WTC11 (cell line): ENCODE results near the gene NDUFB8. TPM values are rescaled to one million over a fixed set of nuclear protein-coding genes. Genes with fewer than 3 reads are reported as not detected.
A peak's percentile ranks its signal among the peaks of the same experiment; 100 is the strongest.

Source experiments
- ATAC-seq: fragments of 200-7000 bp; cut with Tn5 transposase; 2 replicates; pipeline ENCODE4 v1.10.0; 2021; ENCODE audit warnings: mild to moderate bottlenecking, moderate library complexity
- CTCF ChIA-PET: fragments of 300-600 bp; sonication (Branson Sonifier 250); formaldehyde crosslinking; loops from one replicate; lab custom pipeline; 2021; ENCODE audit warnings: antibody characterized with exemption; lab: Charles Lee
- POLR2A ChIA-PET: fragments of 350-600 bp; sonication (Branson Sonifier 250); formaldehyde crosslinking; loops from one replicate; lab custom pipeline; 2021; ENCODE audit warnings: antibody characterized with exemption; lab: Charles Lee
- DNase-seq: peaks from one replicate; pipeline ENCODE4 v3.0.0; 2021; ENCODE audit warnings: low spot score
- H3K27ac Mint-ChIP-seq: 2 replicates; pipeline ENCODE4 v1.8.0; 2021; ENCODE audit warnings: mixed read lengths
- H3K27me3 Mint-ChIP-seq: 2 replicates; pipeline ENCODE4 v1.8.0; 2021; ENCODE audit warnings: low read depth, mild to moderate bottlenecking, moderate library complexity, mixed read lengths
- H3K36me3 Mint-ChIP-seq: 2 replicates; pipeline ENCODE4 v1.8.0; 2021; ENCODE audit warnings: mixed read lengths
- H3K4me1 Mint-ChIP-seq: 2 replicates; pipeline ENCODE4 v1.8.0; 2022; ENCODE audit warnings: mixed read lengths
- H3K4me3 Mint-ChIP-seq: 2 replicates; pipeline ENCODE4 v1.8.0; 2021; ENCODE audit warnings: mild to moderate bottlenecking, moderate library complexity, mixed read lengths
- H3K9me3 Mint-ChIP-seq: 2 replicates; pipeline ENCODE4 v1.8.0; 2021; ENCODE audit warnings: mixed read lengths
- ATF2 ChIP-seq: sonication (generic); formaldehyde crosslinking; IDR thresholded peaks from 2 replicates; pipeline ENCODE4 v1.8.1; 2022; ENCODE audit warnings: low read depth, missing genetic modification reagents, borderline replicate concordance
- CREM ChIP-seq: sonication (generic); formaldehyde crosslinking; IDR thresholded peaks from 2 replicates; pipeline ENCODE4 v1.8.1; 2022; ENCODE audit warnings: mild to moderate bottlenecking, missing genetic modification reagents, moderate library complexity
- CTCF ChIP-seq: fragments of 200-600 bp; IDR thresholded peaks from 2 replicates; pipeline ENCODE4 v1.8.0; 2022; ENCODE audit warnings: antibody characterized with exemption
- FOXP1 ChIP-seq: sonication (generic); formaldehyde crosslinking; IDR thresholded peaks from 2 replicates; pipeline ENCODE4 v1.8.0; 2022; ENCODE audit warnings: missing genetic modification reagents, mild to moderate bottlenecking, moderate library complexity, borderline replicate concordance
- GABPB1 ChIP-seq: sonication (generic); formaldehyde crosslinking; IDR thresholded peaks from 2 replicates; pipeline ENCODE4 v1.8.1; 2023; ENCODE audit warnings: mild to moderate bottlenecking, missing genetic modification reagents
- GRHL2 ChIP-seq: fragments of 250-450 bp; sonication (Bioruptor Pico); IDR thresholded peaks from 2 replicates; pipeline ENCODE4 v1.8.0; 2022; ENCODE audit warnings: mild to moderate bottlenecking, moderate library complexity; ENCODE audit not compliant: insufficient replicate concordance, severe bottlenecking
- HMGA2 ChIP-seq: fragments of 250-450 bp; sonication (Bioruptor Pico); IDR thresholded peaks from 2 replicates; pipeline ENCODE4 v1.4.0; 2021; ENCODE audit warnings: mild to moderate bottlenecking, moderate library complexity
- IRF1 ChIP-seq: sonication (generic); formaldehyde crosslinking; IDR thresholded peaks from 2 replicates; pipeline ENCODE4 v1.8.0; 2023; ENCODE audit warnings: missing genetic modification reagents
- JAZF1 ChIP-seq: fragments of 250-450 bp; sonication (Bioruptor Pico); IDR thresholded peaks from 2 replicates; pipeline ENCODE4 v1.9.0; 2021; ENCODE audit warnings: moderate library complexity, mild to moderate bottlenecking, inconsistent platforms
- MYBL2 ChIP-seq: sonication (generic); formaldehyde crosslinking; IDR thresholded peaks from 2 replicates; pipeline ENCODE4 v1.8.1; 2023; ENCODE audit warnings: mild to moderate bottlenecking, moderate library complexity, missing genetic modification reagents
- PRRX2 ChIP-seq: fragments of 250-450 bp; sonication (Bioruptor Pico); IDR thresholded peaks from 2 replicates; pipeline ENCODE4 v1.8.0; 2021; ENCODE audit warnings: mild to moderate bottlenecking
- RELA ChIP-seq: sonication (generic); formaldehyde crosslinking; IDR thresholded peaks from 2 replicates; pipeline ENCODE4 v1.8.1; 2022; ENCODE audit warnings: missing genetic modification reagents, mild to moderate bottlenecking, borderline replicate concordance
- SOX15 ChIP-seq: fragments of 250-450 bp; sonication (Bioruptor Pico); IDR thresholded peaks from 2 replicates; pipeline ENCODE4 v1.9.0; 2021; ENCODE audit warnings: mild to moderate bottlenecking
- SP1 ChIP-seq: sonication (generic); formaldehyde crosslinking; conservative IDR thresholded peaks from 2 replicates; pipeline ENCODE4 v1.8.1; 2022; ENCODE audit warnings: missing genetic modification reagents
- TP53 ChIP-seq: sonication (generic); formaldehyde crosslinking; IDR thresholded peaks from 2 replicates; pipeline ENCODE4 v1.8.1; 2023; ENCODE audit warnings: mild to moderate bottlenecking, missing genetic modification reagents
- ZBTB43 ChIP-seq: sonication (generic); formaldehyde crosslinking; IDR thresholded peaks from 2 replicates; pipeline ENCODE4 v1.8.1; 2023; ENCODE audit warnings: mild to moderate bottlenecking, missing genetic modification reagents
- ZNF317 ChIP-seq: sonication (generic); formaldehyde crosslinking; IDR thresholded peaks from 2 replicates; pipeline ENCODE4 v1.8.1; 2023; ENCODE audit warnings: low read depth, mild to moderate bottlenecking, moderate library complexity, missing genetic modification reagents, borderline replicate concordance
- ZNF416 ChIP-seq: fragments of 250-450 bp; sonication (Bioruptor Pico); IDR thresholded peaks from 2 replicates; pipeline ENCODE4 v1.9.0; 2021; ENCODE audit warnings: mild to moderate bottlenecking, inconsistent platforms
- ZNF671 ChIP-seq: fragments of 250-450 bp; sonication (Bioruptor Pico); IDR thresholded peaks from 2 replicates; pipeline ENCODE4 v1.8.0; 2021; ENCODE audit warnings: mild to moderate bottlenecking
- total RNA-seq: library from RNA; stranded (reverse); gene quantifications from 3 replicates; pipeline ENCODE4 v1.2.3, GENCODE V29; 2021
- TF ChIP-seq, protein P1 (sequence below): fragments of 250-450 bp; sonication (Bioruptor Pico); IDR thresholded peaks from 2 replicates; pipeline ENCODE4 v2.1.2; 2022; ENCODE audit warnings: mild to moderate bottlenecking, moderate library complexity
- TF ChIP-seq, protein P2 (sequence below): fragments of 250-450 bp; sonication (Bioruptor Pico); conservative IDR thresholded peaks from 2 replicates; pipeline ENCODE4 v1.9.0; 2021; ENCODE audit warnings: mild to moderate bottlenecking
- TF ChIP-seq, protein P3 (sequence below): sonication (generic); formaldehyde crosslinking; IDR thresholded peaks from 2 replicates; pipeline ENCODE4 v1.8.1; 2022; ENCODE audit warnings: low read depth, mild to moderate bottlenecking, moderate library complexity, missing genetic modification reagents, borderline replicate concordance
- TF ChIP-seq, protein P4 (sequence below): sonication (generic); formaldehyde crosslinking; IDR thresholded peaks from 2 replicates; pipeline ENCODE4 v1.8.1; 2022; ENCODE audit warnings: missing genetic modification reagents, borderline replicate concordance

Gene NDUFB8
- total RNA-seq, 1 experiment from 2014 or later, result 206 TPM

- no peak for DNase-seq
- peaks cover 3% of the 10 kb centered on the region for H3K36me3 Mint-ChIP-seq
- no peaks in the 10 kb centered on the region for H3K9me3 Mint-ChIP-seq
- H3K4me1 Mint-ChIP-seq, result peaks cover 47% of the 10 kb centered on the region
- peaks cover 100% of the 10 kb centered on the region for H3K27me3 Mint-ChIP-seq
- ChIA-PET POLR2A (interaction anchor here (0.9 to 1.2 kb wide), 5 partner anchors 26 to 259 kb away, joined by 3 to 7 read pairs (median 3); partner anchors contain the start of gene SCD), CTCF (interaction anchor here (0.6 to 10.2 kb wide), 33 partner anchors 9 to 529 kb away, joined by 3 to 134 read pairs (median 5); partner anchors contain the start of genes HIF1AN, PKD2L1, SCD and SEC31B)
- ATAC-seq, result no peak
- H3K4me3 Mint-ChIP-seq, result peak overlapping the region; percentile 75
- no peak overlapping the region for H3K27ac Mint-ChIP-seq
- TF ChIP-seq, protein P1, sequence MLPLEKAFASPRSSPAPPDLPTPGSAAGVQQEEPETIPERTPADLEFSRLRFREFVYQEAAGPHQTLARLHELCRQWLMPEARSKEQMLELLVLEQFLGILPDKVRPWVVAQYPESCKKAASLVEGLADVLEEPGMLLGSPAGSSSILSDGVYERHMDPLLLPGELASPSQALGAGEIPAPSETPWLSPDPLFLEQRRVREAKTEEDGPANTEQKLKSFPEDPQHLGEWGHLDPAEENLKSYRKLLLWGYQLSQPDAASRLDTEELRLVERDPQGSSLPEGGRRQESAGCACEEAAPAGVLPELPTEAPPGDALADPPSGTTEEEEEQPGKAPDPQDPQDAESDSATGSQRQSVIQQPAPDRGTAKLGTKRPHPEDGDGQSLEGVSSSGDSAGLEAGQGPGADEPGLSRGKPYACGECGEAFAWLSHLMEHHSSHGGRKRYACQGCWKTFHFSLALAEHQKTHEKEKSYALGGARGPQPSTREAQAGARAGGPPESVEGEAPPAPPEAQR, result no peak
- TF ChIP-seq CTCF (no peak; the same call in 1 of the 2 replicates), TP53 (CRISPR knock-in tag) (no peak), PRRX2 (CRISPR knock-in tag) (no peak), SP1 (CRISPR knock-in tag) (no peak), JAZF1 (no peak), ZNF317 (CRISPR knock-in tag) (no peak), CREM (CRISPR knock-in tag) (no peak), ATF2 (no peak), ZNF671 (no peak), IRF1 (no peak), ZBTB43 (CRISPR knock-in tag) (no peak), MYBL2 (no peak), GABPB1 (no peak)
- TF ChIP-seq, protein P2, sequence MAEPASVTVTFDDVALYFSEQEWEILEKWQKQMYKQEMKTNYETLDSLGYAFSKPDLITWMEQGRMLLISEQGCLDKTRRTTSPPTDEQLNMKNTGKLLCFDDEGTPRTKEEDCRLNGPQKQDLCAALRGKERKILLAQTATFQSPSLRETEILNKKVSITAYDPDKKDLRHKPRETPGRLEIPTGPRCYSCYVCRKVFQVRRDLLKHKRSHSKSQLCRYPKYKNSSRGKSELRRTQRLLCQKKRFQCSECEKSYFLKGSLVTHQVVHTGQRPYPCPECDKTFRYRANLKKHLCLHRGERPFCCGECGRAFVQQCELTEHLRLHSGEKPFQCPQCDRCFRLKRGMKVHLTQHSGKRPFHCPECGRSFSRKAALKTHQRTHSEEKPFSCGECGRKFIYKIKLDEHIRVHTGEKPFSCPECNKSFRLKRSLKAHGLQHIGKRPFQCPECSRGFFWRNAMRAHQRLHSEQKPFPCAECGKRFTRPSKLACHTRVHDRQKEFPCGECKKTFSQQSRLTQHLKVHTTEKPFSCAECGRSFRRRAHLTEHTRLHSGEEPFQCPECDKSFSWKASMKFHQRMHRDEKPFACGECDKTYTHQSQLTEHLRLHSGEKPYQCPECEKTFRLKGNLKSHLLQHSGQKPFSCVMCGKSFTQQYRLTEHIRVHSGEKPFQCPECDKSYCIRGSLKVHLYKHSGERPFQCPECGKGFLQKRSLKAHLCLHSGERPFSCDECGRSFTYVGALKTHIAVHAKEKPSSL (CRISPR knock-in tag), result no peak
Observed at GRCh38 chr10:100482834-100483185, 46.9 kb downstream of the NDUFB8 start.

DNA sequence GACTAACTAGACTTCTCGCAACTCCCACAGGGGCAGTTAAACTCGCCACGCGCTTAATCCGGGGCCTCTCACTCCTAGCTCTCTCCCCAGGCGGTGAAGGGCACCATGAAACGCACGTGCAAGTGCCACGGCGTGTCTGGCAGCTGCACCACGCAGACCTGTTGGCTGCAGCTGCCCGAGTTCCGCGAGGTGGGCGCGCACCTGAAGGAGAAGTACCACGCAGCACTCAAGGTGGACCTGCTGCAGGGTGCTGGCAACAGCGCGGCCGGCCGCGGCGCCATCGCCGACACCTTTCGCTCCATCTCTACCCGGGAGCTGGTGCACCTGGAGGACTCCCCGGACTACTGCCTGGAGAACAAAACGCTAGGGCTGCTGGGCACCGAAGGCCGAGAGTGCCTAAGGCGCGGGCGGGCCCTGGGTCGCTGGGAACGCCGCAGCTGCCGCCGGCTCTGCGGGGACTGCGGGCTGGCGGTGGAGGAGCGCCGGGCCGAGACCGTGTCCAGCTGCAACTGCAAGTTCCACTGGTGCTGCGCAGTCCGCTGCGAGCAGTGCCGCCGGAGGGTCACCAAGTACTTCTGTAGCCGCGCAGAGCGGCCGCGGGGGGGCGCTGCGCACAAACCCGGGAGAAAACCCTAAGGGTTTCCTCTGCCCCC is 47.4 kb downstream of the NDUFB8 start:
- ChIA-PET CTCF (interaction anchor here (0.7 to 10.2 kb wide), 34 partner anchors 8 to 529 kb away, joined by 3 to 134 read pairs (median 5); partner anchors contain the start of genes HIF1AN, PKD2L1, SCD and SEC31B), POLR2A (interaction anchor here (0.9 to 1.2 kb wide), 5 partner anchors 27 to 259 kb away, joined by 3 to 7 read pairs (median 3); partner anchors contain the start of gene SCD)
- Mint-ChIP-seq H3K4me1 (peaks cover 47% of the 10 kb centered on the region), H3K9me3 (no peaks in the 10 kb centered on the region), H3K4me3 (peak overlapping the region; percentile 75), H3K27me3 (peaks cover 100% of the 10 kb centered on the region), H3K36me3 (peaks cover 3% of the 10 kb centered on the region), H3K27ac (no peak overlapping the region)
- ATAC-seq (peak; percentile 47), DNase-seq (peak; percentile 81)
- no peak for TF ChIP-seq ZNF416 (CRISPR knock-in tag)
- TF ChIP-seq FOXP1, result no peak; the same call in 1 of the 2 replicates
- TF ChIP-seq HMGA2 (CRISPR knock-in tag), result no peak
- TF ChIP-seq SOX15 (CRISPR knock-in tag), result no peak
- TF ChIP-seq, protein P3, sequence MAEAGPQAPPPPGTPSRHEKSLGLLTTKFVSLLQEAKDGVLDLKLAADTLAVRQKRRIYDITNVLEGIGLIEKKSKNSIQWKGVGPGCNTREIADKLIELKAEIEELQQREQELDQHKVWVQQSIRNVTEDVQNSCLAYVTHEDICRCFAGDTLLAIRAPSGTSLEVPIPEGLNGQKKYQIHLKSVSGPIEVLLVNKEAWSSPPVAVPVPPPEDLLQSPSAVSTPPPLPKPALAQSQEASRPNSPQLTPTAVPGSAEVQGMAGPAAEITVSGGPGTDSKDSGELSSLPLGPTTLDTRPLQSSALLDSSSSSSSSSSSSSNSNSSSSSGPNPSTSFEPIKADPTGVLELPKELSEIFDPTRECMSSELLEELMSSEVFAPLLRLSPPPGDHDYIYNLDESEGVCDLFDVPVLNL (CRISPR knock-in tag), result no peak
- 0 out of 2 replicates have a peak, but pooled peaks have one; percentile 50 for TF ChIP-seq RELA (CRISPR knock-in tag)
- TF ChIP-seq GRHL2 (CRISPR knock-in tag), result no peak
- TF ChIP-seq, protein P4, sequence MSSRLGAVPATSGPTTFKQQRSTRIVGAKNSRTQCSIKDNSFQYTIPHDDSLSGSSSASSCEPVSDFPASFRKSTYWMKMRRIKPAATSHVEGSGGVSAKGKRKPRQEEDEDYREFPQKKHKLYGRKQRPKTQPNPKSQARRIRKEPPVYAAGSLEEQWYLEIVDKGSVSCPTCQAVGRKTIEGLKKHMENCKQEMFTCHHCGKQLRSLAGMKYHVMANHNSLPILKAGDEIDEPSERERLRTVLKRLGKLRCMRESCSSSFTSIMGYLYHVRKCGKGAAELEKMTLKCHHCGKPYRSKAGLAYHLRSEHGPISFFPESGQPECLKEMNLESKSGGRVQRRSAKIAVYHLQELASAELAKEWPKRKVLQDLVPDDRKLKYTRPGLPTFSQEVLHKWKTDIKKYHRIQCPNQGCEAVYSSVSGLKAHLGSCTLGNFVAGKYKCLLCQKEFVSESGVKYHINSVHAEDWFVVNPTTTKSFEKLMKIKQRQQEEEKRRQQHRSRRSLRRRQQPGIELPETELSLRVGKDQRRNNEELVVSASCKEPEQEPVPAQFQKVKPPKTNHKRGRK, result no peak
- TF ChIP-seq JAZF1, result no peak
